GM19463 (cell line): ENCODE results near the gene EGFL8.

ENCODE experiments used
- ATAC-seq: cut with Tn5 transposase; IDR thresholded peaks from one replicate; pipeline ENCODE4 v1.9.1; 2021; ENCODE audit warnings: mild to moderate bottlenecking, moderate library complexity; ENCODE audit not compliant: unreplicated experiment

Gene EGFL8

GRCh38 chr6:32146287-32146686 is 18.1 kb upstream of the EGFL8 start:
- ATAC-seq, result no peak

GRCh38 chr6:32146687-32147086 is 17.7 kb upstream of the EGFL8 start:
- ATAC-seq, result no peak

GRCh38 chr6:32147401-32148132 is 16.8 kb upstream of the EGFL8 start:
- ATAC-seq, result no peak

GRCh38 chr6:32148289-32149091 is 15.9 kb upstream of the EGFL8 start:
- no peak for ATAC-seq

GRCh38 chr6:32149092-32149755 is 15.2 kb upstream of the EGFL8 start:
- no peak for ATAC-seq

GRCh38 chr6:32149932-32150870 is 14.2 kb upstream of the EGFL8 start:
- ATAC-seq, result no peak

- ATAC-seq, result no peak
These were observed 13.1 kb upstream of the EGFL8 start for GRCh38 chr6:32151181-32151862.

GRCh38 chr6:32151863-32152768 is 12.3 kb upstream of the EGFL8 start, which contains the start of gene PRRT1:
TSS of gene PRRT1 (minus strand) at chr6:32151939. CDS start at chr6:32151827, 112 bp downstream.
- ATAC-seq, result no peak

GRCh38 chr6:32152769-32153563 is 11.4 kb upstream of the EGFL8 start:
- ATAC-seq, result no peak

GRCh38 chr6:32153564-32154513 is 10.6 kb upstream of the EGFL8 start, which contains the start of gene PPT2:
TSS of gene PPT2 (plus strand) at chr6:32154141. CDS start at chr6:32154595, 454 bp downstream.
- ATAC-seq, result peak; percentile 29

- ATAC-seq, result peak; percentile 80
These were observed 9.8 kb upstream of the EGFL8 start for GRCh38 chr6:32154514-32155161.

GRCh38 chr6:32156891-32157290 is 7.5 kb upstream of the EGFL8 start:
- no peak for ATAC-seq

- ATAC-seq, result no peak
These were observed 6.3 kb upstream of the EGFL8 start for GRCh38 chr6:32158052-32158451.

- no peak for ATAC-seq
These were observed 686 bp upstream of the EGFL8 start for GRCh38 chr6:32163559-32164258.

GRCh38 chr6:32166411-32167061 is 2.1 kb downstream of the EGFL8 start:
- ATAC-seq, result no peak
